Suppressor macrophage treated with lipopolysaccharide for 4 hours (primary cell): ENCODE results near the gene MARCKSL1.
A peak's percentile ranks its signal among the peaks of the same experiment; 100 is the strongest.
"Not testable (repeated sequence)": the region's sequence is repeated elsewhere in the genome, so short reads cannot be mapped to it uniquely, and the experiment has no call there.

Experiments
- DNase-seq: peaks from one replicate; pipeline ENCODE4 v3.0.0-alpha.2; 2020

MARCKSL1 gene

DNA sequence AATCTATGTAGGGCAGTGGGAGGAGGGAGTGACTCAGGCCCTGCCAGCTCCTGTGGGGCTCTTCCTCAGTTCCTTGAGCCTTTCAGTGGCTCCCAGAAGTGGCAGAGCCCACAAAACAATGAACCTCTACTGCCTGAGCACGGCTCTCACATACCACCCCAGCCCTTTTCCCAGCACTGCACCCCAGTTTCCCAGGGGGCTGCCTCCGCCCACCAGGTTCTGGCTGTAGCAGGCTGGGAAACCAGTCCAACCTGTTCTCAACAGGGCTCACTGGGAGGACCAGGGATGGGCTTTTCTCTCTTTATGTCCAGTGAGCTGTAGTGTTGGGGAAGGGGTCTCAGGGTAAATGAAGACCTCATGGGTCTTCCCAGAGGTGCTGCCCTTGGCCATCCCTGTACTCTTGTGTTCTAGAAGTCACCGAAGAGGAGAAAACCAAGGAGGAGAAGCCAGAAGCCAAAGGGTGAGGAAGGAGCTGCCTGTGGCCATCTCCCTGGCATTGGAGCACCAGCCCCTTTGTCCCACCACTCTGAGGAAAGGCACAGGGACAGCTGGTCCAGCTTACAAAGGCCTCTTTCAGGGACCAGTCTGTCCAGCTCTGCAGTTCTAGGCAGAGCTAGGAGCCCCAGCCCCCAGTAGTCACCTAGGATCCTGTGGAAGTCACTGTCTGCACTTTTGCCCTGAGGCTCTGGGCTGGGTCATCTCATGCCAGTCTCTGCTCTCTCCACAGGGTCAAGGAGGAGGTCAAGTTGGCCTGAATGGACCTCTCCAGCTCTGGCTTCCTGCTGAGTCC lies 3.5 kb downstream of the MARCKSL1 start:
- no peak for DNase-seq

DNA sequence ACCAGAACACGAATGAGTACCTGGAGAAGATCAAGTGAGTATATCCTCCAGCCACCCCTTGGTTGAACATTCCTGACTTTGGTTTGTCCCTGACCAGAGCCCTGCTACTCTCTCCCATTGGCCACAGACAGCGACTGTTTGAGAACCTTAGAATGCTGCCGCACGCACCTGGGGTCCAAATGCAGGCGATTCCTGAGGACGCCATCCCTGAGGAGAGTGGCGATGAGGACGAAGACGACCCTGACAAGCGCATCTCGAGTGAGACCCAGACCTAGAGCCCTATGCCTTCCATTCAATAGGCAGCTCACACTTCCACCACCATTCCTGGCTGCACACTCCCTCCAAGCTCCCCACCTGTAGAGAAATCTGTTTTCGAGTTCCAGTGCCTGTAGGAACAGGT lies 4.5 kb downstream of the MARCKSL1 start:
- DNase-seq: no peak

DNA sequence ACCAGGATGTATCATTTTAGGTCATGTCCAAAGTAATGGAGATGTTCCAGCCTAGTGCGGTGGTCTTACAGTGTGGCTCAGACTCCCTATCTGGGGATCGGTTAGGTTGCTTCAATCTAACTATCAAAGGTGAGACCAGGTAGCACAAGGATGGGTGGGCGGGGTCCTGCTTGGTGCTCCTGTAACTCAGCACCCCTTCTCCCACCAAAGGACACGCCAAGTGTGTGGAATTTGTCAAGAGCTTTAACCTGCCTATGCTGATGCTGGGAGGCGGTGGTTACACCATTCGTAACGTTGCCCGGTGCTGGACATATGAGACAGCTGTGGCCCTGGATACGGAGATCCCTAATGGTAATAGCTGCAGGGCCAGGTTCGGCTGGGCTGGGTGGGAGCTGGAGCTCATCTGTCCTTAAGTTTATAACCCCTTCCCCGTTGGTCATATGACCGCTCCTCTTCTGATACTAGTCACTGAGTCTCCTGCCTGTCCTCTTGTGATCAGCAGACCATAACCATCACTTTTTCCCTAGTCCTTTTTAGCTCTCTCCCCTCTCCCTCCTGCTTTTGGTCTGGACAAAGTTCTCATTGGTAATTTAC lies 5.4 kb downstream of the MARCKSL1 start:
- no peak for DNase-seq

DNA sequence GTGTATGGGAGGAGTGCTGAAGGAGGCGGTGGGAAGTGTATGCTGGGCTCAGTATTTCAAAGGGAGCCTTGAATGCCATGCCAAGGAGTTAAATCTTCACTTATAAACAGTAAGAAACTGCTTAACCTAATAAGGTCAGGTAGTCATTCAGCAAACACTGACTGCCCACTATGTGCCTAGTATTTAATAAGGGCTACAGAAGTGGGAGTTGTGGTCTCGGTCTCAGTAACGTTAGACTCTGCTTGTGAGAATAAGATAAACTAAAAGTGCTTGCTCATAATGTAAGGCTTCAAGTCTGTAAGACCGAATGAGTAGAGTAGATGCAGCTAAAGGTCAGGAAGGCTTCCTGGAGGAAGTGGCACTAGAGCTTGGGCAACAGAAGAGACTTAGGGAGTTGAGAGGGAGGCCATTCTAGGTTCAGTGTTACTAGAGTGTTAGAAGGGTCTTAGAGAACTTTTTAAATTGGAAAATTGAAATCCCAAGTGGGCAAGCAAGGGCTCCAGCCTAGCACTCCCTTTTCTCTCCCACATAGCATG lies 6.0 kb downstream of the MARCKSL1 start:
- DNase-seq: no peak

DNA sequence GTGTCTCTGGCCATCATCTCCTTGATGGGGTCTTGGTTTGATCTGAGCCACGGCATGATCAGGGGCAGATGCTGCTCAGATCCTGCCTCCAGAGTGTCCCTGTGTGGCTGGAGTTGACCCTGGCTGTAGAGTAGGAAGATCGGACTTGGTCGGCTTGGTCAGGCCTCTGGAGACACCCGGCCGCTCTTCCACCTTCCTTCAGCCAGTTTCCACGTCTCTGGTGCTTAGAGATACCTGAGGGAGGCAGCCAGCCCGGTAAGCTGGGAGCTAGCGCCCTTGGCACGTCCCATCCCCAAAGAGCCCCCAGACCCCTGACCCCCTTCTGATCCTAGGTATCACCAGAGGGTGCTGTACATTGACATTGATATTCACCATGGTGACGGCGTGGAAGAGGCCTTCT lies 8.8 kb downstream of the MARCKSL1 start:
- DNase-seq: no peak

DNA sequence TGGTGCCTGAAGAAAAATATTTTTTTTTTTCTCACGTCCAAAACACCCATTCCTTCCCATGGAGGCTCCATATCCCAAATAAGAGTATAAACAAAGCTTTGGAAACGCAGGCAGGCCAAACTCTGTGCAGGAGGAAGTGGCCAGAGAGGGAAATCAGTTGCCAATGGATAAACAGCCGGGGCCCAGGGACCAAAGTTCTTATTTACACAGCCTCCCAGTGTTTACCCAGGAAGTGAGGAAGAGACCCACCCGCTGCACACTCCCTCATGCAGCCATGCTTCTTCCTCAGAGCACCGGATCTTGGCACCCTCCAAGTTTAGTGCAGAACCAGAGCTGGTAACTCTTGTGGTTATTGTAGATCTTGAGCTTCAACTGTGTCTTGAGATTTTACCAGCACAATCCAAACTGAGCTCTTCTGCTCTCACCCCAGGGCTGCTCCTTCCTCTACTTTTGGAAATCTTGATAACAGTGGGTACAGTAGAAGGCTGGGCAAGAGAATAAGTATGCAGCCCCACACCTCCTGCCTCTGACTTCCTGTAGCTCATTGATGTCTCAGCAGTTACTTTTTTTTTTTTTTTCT lies 14.2 kb downstream of the MARCKSL1 start:
- no peak for DNase-seq

DNA sequence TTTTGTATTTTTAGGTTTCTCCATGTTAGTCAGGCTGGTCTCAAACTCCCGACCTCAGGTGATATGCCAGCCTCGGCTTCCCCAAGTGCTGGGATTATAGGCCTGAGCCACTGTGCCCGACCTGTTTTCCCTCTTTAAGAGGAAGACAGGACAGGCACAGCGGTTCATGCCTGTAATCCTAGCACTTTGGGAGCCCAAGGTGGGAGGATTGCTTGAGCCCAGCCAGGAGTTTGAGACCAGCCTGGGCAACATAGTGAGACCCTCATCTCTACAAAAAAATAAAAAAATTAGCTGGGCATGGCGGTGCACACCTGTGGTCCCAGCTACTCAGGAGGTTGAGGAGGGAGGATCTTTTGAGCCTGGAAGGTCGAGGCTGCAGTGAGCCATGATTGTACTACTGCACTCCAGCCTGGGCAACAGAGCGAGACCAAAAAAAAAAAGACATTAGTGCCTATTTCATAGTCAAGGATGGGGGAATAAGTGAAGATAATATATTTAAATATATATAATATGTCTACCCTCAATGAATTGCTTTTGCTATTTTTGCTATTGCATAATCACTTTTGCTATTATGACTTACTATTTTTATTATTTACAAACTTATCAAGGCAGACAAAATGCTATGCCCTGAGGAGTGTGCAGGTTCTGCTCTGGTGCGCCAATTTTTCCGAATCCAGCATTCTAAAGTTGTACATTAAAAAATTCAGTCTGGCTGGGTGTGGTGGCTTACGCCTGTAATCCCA lies 17.7 kb downstream of the MARCKSL1 start:
- DNase-seq: no peak

DNA sequence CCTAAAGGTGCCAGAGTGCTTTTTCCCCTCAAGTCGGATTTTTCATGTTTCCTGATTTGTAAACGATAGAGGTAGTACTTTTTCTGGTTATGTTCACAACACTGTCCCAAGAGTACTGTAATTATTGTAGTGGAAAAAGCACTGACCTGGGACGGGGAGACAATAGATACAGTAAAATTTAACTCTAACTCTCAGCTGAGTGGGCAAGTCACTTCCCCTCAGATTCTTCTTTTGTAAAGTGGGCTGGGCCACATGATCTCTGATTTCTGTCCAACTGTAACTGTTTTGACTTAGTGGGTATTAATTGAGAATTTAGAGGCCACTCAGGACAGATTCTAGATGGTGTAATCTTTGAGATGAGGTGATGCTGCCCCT lies 19.1 kb downstream of the MARCKSL1 start:
- DNase-seq: no peak

DNA sequence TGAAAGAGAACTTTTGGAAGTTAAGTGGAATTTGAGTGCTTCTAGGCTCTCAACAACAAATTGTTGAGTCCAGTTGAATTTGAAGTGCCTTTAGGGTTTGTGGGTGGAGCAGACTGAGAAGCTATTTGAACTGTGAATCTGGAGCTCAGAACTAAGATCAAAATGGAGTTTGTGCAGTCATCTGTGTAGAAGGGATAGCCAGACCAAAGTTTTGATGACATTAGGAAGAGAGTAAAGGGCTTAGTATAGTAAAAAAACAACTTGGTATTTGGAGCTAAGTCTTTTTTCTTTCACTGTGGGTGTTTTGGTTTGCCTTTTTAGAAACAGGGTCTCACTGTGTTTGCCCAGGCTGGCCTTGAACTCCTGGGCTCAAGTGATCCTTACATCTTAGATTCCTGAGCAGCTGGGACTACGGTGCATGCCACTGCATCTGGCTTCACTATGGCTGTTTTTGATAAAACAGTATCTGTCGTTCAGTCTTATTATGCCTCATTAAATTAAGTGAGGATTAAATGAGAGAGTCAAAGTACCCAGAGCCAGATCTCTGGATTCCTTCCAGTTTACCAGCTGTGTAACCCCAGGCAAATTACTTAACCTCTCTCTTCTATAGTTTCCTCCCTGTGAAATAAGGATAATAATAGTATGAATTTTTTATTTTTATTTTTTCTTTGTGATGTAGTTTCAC lies 24.2 kb downstream of the MARCKSL1 start:
- DNase-seq: no peak

DNA sequence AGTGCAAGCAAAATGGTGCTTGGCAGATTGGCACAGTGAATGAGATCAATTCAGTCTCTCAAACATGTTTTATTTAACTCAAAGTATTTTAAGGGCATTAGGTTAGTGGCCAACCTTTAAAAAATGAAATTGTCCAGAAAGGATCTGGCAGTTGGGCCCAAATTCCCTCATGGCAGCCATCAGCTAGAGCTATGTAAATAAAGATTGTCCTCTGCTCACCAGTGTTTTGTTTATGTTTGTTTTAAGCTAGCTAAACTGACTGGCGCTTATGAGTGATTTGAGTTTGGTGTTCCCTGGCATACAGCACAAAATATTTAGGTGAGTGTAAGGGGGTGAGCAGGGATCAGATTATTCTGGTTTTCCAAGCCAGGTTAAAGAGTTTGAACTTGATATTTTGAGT lies 26.1 kb downstream of the MARCKSL1 start:
- no peak for DNase-seq

DNA sequence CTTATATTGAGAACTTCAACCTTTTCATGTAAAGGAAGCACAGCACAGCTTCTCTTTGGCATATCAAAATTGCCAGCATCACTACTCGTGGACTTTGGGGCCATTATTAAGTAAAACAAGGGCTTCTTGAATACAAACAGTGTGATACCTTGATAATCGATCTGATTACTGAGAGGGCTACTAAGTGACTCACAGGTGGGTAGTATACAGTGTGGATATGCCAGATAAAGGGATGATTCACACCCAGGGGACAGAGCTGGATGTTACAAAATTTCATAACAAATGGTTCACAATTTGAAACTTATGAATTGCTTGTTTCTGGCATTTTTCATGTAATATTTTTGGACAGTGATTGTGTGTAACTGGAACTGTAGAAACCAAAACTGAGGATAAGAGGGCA lies 28.7 kb downstream of the MARCKSL1 start:
- peak; percentile 46 for DNase-seq

DNA sequence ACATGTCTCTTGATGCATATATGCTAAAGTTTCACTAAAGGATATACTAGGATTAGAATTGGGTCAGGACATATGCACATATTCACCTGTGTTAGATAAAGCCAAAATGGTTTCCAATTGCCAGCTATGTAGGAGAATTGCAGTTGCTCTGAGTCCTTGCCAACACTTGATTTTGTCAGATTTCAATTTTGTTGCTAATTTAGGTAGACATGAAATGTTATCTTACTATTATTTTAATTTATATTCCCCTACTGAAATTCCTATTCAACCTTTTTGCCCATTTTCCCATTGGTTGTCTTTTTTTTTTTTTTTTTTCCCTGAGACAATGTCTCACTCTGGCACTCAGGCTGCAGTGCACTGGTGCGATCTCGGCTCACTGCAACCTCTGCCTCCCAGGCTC lies 30.7 kb downstream of the MARCKSL1 start:
- DNase-seq: no peak

DNA sequence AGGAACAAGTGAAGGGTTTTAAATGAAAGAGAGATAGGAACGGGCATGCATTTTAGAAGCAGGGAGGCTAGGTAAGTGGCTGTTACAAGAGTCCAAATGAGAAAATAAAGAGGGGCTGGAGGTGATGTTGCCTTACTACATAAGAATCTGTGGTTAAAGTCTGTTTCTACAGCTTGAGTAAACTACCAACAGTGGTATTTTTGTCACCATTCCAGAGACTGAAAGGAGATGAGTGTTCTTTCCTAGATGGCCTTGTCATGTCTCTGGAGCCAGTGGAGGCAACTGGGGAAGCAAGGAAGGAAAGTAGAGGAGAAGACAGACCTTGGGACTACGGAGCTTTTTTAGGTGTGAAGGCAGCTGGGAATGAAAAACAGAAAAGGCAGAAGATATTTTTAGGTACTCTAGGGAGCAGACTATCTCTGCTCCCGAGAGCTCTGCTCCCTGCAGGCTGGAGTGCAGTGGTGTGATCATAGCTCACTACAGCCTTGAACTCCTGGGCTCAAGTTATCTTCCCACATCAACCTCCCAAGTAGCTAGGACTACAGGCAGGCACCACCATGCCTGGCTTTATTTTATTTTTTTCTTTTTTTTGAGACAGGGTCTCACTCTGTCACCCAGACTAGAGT lies 31.9 kb downstream of the MARCKSL1 start:
- no peak for DNase-seq

DNA sequence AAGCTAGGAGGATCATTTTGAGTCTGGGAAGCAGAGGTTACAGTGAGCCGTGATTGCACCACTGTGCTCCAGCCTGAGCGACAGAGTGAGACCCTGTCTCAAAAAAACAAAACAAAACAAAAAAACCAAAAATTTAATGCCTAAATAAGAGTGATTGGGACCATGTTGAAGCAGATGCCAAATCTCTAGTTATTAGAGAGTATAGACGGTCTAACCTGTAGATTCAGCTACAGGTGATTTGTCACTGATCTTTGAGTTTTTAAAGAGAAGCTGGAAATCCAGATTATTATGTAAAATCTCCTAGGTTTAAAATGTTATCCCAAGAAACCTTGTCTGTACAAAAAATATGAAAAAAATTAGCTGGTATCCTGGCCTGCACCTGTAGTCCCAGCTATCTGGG lies 32.7 kb downstream of the MARCKSL1 start:
- no peak for DNase-seq

DNA sequence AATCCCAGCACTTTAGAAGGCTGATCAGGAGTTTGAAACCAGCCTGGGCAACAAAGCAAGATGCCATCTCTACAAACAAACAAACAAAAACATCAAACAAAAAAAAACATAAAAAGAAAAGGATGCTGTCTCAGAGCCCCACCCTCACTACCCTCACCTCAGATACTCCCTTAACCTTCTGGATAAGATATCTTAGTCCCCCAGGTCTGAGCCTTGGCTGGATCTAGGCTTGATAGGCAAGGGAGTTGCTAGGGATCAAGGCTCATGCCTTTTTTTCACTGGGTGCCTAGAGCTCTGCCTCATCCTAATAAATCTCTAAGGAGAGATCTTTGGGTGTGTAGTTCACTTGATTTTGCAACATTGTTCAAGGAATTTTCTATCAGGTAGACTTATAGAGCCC lies 36.7 kb downstream of the MARCKSL1 start:
- no peak for DNase-seq

DNA sequence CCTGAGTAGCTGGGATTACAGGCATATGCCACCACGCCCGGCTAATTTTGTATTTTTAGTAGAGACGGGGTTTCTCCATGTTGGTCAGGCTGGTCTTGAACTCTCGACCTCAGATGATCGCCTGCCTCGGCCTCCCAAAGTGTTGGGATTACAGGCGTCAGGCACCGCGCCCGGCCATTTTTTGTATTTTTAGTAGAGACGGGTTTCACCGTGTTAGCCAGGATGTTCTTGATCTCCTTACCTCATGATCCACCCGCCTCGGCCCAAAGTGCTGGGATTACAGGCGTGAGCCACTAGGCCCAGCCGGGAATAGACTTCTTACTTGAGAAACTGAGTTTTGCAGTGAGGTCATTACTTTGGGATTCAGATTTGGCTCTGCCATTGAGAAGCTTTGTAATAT lies 37.8 kb downstream of the MARCKSL1 start:
- not testable (repeated sequence) for DNase-seq

DNA sequence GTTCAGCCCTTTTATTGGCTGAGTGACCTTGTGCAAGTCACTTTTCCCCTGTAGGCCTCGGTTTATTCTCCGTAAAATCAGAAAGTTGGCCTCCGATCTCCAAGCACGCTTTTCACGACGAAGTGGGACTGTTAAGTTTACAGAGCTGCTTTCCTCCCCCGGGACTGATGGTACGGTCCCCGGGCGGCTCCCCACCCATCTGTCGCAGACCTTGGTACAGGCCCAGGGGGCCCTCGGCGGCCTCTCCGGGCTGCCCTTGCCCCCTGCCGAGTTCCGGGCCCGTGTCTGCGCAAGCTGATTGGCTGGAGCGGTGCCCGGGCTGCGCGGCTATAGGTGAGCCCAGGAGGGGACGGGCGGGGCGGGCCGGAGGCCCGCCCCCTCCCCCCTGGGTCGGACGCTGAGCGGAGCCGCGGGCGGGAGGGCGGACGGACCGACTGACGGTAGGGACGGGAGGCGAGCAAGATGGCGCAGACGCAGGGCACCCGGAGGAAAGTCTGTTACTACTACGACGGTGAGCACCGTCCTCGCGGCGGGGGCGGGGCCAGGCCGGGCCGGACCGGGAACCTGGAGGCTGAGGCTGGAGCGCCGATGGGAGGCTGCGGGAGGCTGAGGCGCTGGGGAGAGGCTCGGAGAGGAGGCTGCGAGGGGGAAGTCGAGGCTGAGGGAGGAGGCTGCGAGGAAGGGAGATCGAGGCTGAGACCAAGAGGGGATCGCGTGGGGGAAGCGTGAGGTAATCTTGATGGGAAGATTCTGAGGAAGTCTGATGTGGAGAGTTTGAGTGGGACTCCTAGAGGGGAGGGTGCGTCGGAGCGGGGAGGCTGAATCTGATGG lies 44.1 kb downstream of the MARCKSL1 start, which contains the start of gene HDAC1:
HDAC1 (plus strand) TSS at position 376 of the 831 bp plus-strand sequence; CDS start at position 463, 87 bp downstream.
- peak; percentile 98 for DNase-seq

DNA sequence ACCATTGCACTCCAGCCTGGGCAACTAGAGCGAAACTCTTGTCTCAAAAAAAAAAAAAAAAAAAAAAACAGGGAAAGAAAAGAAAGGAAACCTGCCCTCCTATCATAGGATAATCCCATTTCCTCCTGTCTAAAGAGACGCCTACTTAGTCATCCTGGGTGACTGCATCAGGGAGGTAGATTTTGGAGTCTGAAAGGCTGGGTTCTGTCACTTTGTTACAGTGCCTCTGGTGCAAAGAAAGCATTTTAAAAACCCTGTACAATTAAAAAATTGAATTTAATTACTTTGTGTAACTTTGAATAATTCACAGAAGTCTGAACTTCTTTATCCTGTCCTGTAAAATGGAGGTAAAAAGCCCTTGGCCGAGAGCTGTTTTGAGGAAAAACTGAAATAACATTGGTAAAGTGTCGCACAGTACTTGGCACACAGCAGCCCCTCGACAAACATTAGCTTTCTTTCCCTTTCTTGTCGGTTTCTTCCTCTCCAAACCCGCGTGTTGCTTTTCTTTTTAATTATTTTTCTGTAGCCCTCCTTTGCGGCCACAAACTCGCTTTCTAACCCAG lies 44.8 kb downstream of the MARCKSL1 start:
- peak; percentile 41 for DNase-seq

DNA sequence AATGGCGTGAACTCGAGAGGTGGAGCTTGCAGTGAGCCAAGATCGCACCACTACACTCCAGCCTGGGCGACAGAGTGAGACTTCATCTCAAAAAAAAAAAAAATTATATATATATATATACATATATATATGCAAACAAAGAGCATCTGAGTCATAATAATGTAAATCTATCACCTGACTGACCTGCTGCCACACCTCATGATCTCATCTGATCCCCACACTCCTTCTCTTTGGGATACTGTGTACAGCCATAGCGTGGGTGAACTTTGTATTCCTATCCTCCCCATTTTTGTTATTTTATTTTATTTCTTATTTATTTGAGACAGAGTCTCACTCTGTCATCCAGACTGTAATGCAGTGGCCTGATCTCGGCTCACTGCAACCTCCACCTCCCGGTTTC lies 46.8 kb downstream of the MARCKSL1 start:
- no peak for DNase-seq

DNA sequence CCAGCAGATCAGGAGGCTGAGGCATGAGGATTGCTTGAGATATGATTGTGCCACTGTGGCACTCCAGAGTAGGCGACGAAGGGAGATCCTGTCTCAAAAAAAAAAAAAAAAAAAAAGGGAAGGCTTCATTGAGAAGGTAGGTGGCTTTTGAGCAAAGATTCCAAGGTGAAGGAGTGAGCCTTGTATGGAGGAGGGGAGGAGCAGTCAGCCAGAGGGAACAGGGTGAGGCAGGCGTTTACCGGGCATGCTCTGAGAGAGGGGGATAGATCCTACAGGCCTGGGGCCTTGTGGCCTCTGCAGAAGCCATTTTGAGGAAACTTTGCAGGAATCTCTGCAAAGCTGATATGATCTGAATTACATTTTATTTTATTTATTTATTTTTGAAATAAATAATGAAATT lies 49.3 kb downstream of the MARCKSL1 start:
- DNase-seq: no peak

DNA sequence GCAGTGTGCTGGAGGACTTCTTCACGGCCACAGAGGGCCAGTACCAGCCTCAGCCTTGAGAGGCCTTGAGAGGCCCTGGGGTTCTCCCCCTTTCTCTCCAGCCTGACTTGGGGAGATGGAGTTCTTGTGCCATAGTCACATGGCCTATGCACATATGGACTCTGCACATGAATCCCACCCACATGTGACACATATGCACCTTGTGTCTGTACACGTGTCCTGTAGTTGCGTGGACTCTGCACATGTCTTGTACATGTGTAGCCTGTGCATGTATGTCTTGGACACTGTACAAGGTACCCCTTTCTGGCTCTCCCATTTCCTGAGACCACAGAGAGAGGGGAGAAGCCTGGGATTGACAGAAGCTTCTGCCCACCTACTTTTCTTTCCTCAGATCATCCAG lies 50.4 kb downstream of the MARCKSL1 start:
- DNase-seq: no peak
